Lower leg skin (tissue), 4 donors: Measurements from ENCODE around the gene DBN1. TPM values are rescaled to one million over a fixed set of nuclear protein-coding genes. Genes with fewer than 3 reads are reported as not detected.

Experiments
- DNase-seq, 2 donors: peaks; one replicate each; pipeline ENCODE4 v3.0.0-alpha.2; 2019; ENCODE audit warnings: low spot score in 2 of 2
- H3K4me3 ChIP-seq: fragments of 200-600 bp; sonication (generic); 2 replicates; pipeline ENCODE4 v1.5.1; 2017; ENCODE audit warnings: mild to moderate bottlenecking, low read depth; ENCODE audit not compliant: poor library complexity, severe bottlenecking
- POLR2A ChIP-seq, 2 donors: fragments of 450-650 bp; IDR thresholded peaks; one replicate each; pipeline ENCODE4 v1.6.1; 2016 to 2017; ENCODE audit warnings: antibody characterized with exemption in 2 of 2, mild to moderate bottlenecking in 1 of 2, moderate library complexity in 1 of 2
- WGBS, 2 donors: methylation state at CpG; one replicate each; pipeline ENCODE4 v1.1.5; 2018; 5-methylcytosine and 5-hydroxymethylcytosine counted together
- intact Hi-C: fragments of 100-400 bp; cut with DNase I; formaldehyde crosslinking; loops from one replicate; pipeline ENCODE4 v1.15.0; 2023; ENCODE audit warnings: low total_unique reads
- total RNA-seq, 4 donors: library from RNA; depleted of rRNA; stranded (reverse); fragments of >200 nt; gene quantifications; one replicate each; pipeline ENCODE4 v1.1.0, GENCODE V29; 2016
- TF ChIP-seq, protein P1 (sequence below), 3 donors: fragments of 450-650 bp; IDR thresholded peaks; one replicate each; pipeline ENCODE4 v1.5.1; 2016; ENCODE audit warnings: antibody characterized with exemption in 3 of 3, mild to moderate bottlenecking in 3 of 3, moderate library complexity in 2 of 3

The DBN1 gene
- total RNA-seq, 4 donors from 2014 or later, result 14.0 to 65.5 (median 27.6) TPM

DNA sequence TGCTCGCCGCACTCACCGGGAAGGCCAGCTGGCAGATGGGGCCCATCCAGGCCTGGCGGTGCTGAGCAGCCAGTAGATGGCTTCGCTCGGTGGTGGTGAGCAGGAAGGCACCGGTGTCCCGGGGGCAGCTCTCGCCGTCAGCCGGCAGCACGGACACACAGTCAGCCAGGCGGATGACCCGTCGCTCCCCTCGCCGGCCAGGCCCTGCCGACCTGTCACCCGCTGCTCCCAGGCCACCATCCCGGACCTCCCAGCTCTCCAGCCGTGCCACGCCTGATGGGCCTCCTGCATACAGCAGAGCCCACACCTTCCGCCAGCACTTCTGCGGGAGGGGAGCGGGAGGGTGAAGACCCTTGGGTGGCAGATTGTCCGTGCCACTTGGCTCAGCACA, 34.8 kb upstream of the DBN1 start:
- intact Hi-C loops, result no loop called here
- no peak for DNase-seq
- TF ChIP-seq POLR2A (IDR thresholded peaks at IDR 0.05), result no peak
- TF ChIP-seq, protein P1, sequence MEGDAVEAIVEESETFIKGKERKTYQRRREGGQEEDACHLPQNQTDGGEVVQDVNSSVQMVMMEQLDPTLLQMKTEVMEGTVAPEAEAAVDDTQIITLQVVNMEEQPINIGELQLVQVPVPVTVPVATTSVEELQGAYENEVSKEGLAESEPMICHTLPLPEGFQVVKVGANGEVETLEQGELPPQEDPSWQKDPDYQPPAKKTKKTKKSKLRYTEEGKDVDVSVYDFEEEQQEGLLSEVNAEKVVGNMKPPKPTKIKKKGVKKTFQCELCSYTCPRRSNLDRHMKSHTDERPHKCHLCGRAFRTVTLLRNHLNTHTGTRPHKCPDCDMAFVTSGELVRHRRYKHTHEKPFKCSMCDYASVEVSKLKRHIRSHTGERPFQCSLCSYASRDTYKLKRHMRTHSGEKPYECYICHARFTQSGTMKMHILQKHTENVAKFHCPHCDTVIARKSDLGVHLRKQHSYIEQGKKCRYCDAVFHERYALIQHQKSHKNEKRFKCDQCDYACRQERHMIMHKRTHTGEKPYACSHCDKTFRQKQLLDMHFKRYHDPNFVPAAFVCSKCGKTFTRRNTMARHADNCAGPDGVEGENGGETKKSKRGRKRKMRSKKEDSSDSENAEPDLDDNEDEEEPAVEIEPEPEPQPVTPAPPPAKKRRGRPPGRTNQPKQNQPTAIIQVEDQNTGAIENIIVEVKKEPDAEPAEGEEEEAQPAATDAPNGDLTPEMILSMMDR (IDR thresholded peaks at IDR 0.05), result no peak
- H3K4me3 ChIP-seq, result no peak overlapping the region
- WGBS, 2 donors, result 80 to 87% methylated on average over 22 to 25 of the region's 26 CpGs

DNA sequence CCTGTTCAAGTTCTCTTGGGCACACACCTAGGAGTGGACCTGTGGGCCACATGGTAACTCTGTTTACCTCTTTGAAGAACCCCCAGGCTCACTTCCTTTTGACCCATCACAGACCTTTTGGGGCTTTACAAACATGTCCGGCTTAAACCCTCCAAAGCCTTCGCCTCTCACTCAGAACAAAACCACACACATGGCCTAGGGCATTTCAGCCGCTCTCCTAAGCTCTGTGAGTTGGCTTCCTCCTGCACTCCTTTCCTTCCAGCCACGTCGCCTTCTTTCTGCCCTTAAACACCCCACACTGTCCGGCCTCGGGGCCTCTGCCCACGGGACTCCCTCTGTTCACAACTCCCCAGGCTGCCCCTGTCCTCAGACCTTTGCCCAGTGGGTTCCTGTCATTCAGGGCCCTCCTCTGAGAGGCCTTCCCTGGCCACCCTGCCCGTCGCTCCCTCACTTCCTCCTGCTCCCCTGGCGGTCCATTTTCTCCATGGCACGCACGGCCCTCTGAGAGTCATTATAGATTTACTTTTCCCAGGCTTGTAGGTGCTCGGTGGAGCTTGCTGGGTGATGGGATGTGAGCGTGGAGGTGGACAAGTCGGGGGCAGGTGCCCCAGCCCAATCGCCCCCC, 34.3 kb upstream of the DBN1 start:
- no peak overlapping the region for H3K4me3 ChIP-seq
- no peak for TF ChIP-seq POLR2A (IDR thresholded peaks at IDR 0.05)
- TF ChIP-seq, protein P1 (IDR thresholded peaks at IDR 0.05), result no peak
- intact Hi-C loops, result no loop called here
- 76 to 80% methylated on average over 17 of the region's 17 CpGs for WGBS, 2 donors
- DNase-seq, result no peak

DNA sequence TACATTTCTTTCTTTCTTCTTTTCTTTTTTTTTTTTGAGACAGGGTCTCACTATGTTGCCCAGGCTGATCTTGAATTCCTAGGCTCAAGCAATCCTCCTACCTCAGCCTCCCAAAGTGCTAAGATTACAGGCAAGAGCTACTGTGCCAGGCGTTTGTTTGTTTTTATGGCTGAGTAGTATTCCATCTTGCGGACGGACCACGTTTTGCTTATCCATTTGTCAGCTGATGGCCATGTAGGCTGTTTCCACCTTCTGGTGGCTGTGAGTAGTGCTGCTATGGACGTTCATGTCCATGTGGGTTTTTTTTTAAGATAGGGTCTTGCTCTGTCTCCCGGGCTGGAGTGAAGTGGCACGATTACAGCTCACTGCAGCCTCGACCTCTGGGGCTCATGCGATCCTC, 33.7 kb upstream of the DBN1 start:
- 81% methylated on average over 9 of the region's 9 CpGs for WGBS, 2 donors
- no peak for DNase-seq
- intact Hi-C loops, result no loop called here
- H3K4me3 ChIP-seq, result no peak overlapping the region
- no peak for TF ChIP-seq POLR2A (IDR thresholded peaks at IDR 0.05)
- TF ChIP-seq, protein P1 (IDR thresholded peaks at IDR 0.05), result no peak

DNA sequence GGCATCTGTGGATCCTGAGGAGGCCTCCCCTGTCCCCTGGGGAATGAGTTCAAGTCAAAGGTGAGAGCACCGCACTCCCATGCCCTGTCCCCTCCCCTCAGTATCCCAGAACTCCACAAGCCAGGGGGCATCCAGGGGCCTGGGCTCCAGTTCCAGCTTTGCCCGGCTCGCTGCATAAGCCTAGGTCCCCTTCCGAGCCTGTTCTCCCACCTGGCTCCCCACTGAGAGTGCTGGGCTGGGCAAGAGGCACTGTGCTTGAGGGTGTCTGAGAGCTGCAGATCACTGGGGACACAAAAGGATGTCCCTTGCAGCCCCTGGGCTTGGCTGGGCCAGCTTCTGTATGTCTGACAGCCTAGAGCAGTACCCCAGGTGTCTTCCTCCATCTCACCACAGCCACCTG, 31.6 kb upstream of the DBN1 start:
- DNase-seq, result no peak
- TF ChIP-seq, protein P1 (IDR thresholded peaks at IDR 0.05), result no peak
- TF ChIP-seq POLR2A (IDR thresholded peaks at IDR 0.05), result no peak
- H3K4me3 ChIP-seq, result no peak overlapping the region
- intact Hi-C loops, result no loop called here
- 92 to 100% methylated on average over 3 to 4 of the region's 4 CpGs for WGBS, 2 donors

DNA sequence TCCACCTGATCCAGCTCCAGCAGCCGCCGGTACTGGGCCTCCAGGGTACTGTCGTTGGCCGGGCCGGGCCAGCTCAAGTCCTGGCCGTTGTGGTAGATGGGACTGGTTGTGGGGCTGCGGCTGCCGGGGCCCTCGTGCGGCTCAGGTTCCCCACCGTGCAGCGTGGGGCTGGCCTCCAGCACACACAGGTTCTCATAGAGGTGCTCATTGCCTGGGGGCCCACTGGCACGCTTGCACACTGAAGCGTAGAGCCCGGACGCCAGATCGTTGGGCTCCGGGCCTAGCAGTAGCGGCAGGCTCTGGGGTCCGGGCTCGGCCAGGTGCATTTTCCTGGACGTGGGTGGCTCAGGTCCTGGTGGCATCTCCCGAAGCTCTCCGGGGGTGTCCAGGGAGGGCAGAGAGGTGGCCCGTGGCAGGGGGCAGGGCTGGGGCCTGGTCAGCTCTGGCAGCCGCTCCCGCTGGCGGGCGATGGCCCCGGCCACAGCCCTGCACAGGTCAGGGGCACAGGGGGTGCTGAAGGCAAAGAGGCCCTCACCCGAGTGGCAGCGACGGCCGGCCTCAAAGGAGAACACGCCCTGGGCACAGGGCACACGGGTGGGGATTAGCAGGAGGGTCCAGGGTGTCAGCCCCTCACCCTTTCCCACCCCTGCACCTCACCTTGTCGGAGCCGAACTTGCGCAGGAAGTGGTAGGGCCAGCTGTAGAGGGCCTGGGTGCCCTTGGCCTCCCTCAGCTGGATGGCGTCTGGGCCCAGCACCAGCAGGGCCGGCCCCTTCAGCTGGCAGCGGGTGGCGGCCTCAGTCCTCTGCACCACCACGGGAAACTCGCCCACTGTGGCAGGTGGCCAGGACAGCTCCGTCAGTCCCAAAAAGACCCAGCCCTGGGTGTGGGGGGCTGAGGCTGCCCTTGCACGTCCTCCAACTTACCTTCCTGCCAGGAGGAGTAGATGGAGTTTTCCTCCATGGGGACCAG, 30.9 kb upstream of the DBN1 start:
- no peak overlapping the region for H3K4me3 ChIP-seq
- intact Hi-C loops, result loop anchor here (5.0 kb wide), 1 partner anchor 102 kb away; the partner anchor contains the start of gene PFN3
- TF ChIP-seq, protein P1 (IDR thresholded peaks at IDR 0.05), result no peak
- TF ChIP-seq POLR2A (IDR thresholded peaks at IDR 0.05), result no peak
- 89 to 90% methylated on average over 30 to 34 of the region's 47 CpGs for WGBS, 2 donors
- DNase-seq, result no peak
